VCaP (cell line): Measurements from ENCODE around the gene ITGA3.

Source experiments
- H3K27ac ChIP-seq: fragments of 450-650 bp; 2 replicates; pipeline ENCODE4 v1.5.1; 2017
- TF ChIP-seq, protein P1 (sequence below): fragments of 450-650 bp; conservative IDR thresholded peaks from 2 replicates; pipeline ENCODE4 v1.5.1; 2017; ENCODE audit warnings: mild to moderate bottlenecking, moderate library complexity

The ITGA3 gene

DNA sequence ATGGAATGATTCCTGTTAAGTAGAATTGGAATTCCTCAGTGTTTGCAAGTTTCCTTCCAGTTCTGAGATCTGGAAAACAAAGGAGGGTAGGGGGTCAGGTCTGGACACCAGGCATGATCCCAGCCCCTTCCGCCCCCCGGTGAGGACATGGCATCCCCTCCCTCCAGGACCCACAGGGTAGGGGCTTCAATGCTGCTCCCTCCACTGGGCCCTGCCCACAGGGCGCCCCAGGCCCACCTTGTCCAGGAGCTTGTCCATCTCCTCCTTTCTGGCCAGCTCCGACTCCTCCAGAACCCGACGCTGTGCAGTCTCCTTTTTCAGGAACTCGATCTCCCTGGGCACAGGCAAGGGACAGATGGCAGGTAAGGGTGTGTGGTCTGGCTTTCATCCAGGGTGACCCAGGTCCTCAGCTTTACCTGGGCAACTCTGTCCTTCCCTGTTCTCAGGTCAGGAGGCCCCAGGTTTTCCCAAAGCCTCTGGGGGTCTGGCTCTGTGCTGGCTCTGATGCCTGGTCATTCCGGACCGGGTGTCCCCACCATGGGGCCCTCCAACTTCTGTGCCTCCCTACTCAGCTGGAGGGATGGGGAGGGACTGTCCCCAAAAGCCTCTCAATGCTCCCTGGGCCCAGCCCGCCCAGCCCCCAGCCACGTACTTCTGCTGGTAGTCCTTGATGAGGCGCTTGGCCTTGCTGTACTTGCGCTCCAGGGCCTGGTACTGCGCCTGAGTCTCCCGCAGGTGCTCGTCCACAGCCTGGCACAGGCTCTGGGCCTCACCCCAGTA, 79.6 kb downstream of the ITGA3 start:
- no peak overlapping the region for H3K27ac ChIP-seq
- TF ChIP-seq, protein P1, sequence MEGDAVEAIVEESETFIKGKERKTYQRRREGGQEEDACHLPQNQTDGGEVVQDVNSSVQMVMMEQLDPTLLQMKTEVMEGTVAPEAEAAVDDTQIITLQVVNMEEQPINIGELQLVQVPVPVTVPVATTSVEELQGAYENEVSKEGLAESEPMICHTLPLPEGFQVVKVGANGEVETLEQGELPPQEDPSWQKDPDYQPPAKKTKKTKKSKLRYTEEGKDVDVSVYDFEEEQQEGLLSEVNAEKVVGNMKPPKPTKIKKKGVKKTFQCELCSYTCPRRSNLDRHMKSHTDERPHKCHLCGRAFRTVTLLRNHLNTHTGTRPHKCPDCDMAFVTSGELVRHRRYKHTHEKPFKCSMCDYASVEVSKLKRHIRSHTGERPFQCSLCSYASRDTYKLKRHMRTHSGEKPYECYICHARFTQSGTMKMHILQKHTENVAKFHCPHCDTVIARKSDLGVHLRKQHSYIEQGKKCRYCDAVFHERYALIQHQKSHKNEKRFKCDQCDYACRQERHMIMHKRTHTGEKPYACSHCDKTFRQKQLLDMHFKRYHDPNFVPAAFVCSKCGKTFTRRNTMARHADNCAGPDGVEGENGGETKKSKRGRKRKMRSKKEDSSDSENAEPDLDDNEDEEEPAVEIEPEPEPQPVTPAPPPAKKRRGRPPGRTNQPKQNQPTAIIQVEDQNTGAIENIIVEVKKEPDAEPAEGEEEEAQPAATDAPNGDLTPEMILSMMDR, result no peak

DNA sequence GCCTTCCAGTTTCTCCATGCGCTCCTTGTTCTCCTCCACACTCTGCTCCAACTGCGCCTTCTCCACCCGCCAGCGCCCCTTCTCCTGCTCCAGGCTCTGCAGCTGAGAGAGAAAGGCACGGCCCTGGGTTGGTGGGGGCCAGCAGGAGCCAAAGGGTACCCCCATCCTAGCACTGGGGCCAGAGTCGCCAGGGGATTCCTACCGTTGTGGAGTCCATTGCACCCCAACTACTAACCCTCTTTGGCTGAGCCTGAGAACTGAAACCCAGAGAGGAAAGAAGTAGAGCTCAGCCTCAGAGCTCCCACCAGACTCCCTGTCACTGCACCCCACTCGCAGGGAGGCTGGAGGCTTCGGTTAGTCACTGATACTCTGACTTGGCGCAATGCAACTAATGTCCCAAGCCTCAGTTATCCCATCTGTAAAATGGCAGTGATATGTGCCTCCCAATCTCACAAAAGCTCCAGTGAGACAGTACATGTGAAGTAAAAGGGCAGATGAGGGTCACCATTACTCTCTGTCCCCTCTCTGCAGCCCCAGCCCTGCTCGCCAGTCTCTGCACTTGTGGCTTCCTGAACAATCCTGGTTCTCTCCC, 80.3 kb downstream of the ITGA3 start:
- H3K27ac ChIP-seq, result no peak overlapping the region
- TF ChIP-seq, protein P1, result no peak

DNA sequence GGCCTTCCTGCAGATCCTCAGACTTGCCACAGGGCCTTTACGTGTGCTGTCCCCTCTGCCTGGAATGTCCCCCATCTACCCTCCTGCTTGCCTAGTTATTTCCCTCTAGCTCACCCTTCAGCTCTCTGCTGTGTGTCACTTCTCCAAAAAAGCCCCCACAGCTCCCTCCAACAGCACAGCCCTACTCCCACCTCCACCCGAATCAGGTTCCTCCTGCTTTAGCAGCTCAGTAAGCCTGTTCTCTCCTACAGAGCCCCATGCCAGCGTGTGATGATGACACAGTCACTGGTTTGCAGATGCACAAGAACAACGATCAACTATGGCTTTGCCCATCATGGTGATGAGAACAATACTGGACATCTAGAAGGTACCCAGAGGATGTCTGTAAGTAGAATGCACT, 81.1 kb downstream of the ITGA3 start:
- TF ChIP-seq, protein P1, result no peak
- no peak overlapping the region for H3K27ac ChIP-seq

DNA sequence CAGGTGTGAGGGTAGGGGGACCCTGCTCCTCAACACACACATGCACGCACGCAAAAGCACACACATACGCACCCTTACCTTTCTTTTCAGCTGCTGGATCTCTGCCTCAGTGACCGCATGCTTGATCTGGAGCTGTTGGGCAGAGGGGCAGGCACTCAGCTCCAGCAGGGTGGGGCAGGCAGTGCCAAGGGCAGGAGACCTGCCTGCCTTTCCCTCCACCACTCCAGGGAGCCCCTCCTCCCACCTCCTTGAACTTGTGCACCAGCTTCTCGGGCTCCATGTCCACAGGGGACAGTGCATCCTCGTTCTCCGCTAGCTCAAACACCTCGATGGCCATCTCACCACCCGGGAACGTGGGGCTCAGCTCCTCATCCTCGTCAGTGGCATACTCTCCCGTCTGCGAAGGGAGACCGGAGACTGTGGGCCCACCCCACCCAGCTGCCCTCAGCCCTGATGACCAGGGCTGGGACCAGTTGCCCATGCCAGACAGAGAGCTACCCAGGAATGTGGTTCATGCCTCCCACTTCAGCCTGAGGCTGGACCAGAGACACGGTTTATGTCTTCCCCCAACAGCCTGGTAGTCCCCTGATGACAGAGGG, 83.4 kb downstream of the ITGA3 start:
- no peak overlapping the region for H3K27ac ChIP-seq
- TF ChIP-seq, protein P1, result no peak
